ENCODE results near the gene MOB3B. TPM values are rescaled to one million over a fixed set of nuclear protein-coding genes. Genes with fewer than 3 reads are reported as not detected.

MOB3B gene
- total and polyA plus RNA-seq, 10 of the 15 experiments (the other 5 are each of a cell fraction or from before 2014, with no cell fraction given): 0.44 to 2.7 (median 0.91) TPM

- peak overlapping the region; percentile 69 for H3K9ac ChIP-seq (ENCODE audit: control insufficient read depth, insufficient read depth, low read length)
- WGBS (ENCODE audit: insufficient coverage, insufficient replicate concordance, low lambda C conversion rate, missing lambda C conversion rate): 4% methylated on average over 6 of the region's 6 CpGs
- H2AFZ ChIP-seq (ENCODE audit: control insufficient read depth, low read depth, low read length): peak overlapping the region; percentile 98
- peak overlapping the region; percentile 70 for H3K4me2 ChIP-seq (ENCODE audit: control insufficient read depth, insufficient read depth)
- DNase-seq (ENCODE audit: low read depth, low spot score) (no peak), FAIRE-seq (peak; percentile 87), ATAC-seq (peak; percentile 61)
- BruUV-seq (replicated peaks): TSS peak; percentile 82
- POLR2A ChIA-PET: interaction anchor here (0.8 to 1.6 kb wide), 4 partner anchors 8 to 194 kb away, joined by 3 to 4 read pairs (median 3); no protein-coding TSS in a partner anchor
- H3K4me3 ChIP-seq: peak overlapping the region; percentile 94
- peaks cover 4% of the 10 kb centered on the region; the same call in 1 of the 2 replicates for H3K4me1 ChIP-seq (ENCODE audit: control insufficient read depth, insufficient read depth, low read length)
- H3K27ac ChIP-seq (ENCODE audit: control insufficient read depth, insufficient read depth): peak overlapping the region; percentile 74
- no peaks in the 10 kb centered on the region for H4K20me1 ChIP-seq (ENCODE audit: control insufficient read depth, insufficient read depth)
- TF ChIP-seq PAX5 (IDR thresholded peaks at IDR 0.05; ENCODE audit: borderline replicate concordance, low read depth, low read length) (no peak), SMAD1 (IDR thresholded peaks at IDR 0.05; ENCODE audit: low read depth, partially characterized antibody) (no peak), CREB1 (IDR thresholded peaks at IDR 0.05; ENCODE audit: low read depth) (peak; percentile 56; the same call in 1 of the 2 replicates), POU2F2 (IDR thresholded peaks at IDR 0.05; ENCODE audit: borderline replicate concordance, low read depth, low read length) (no peak), CEBPB (IDR thresholded peaks at IDR 0.05; ENCODE audit: borderline replicate concordance in 1 of 2, low read depth in 2 of 2, low read length in 2 of 2) (no peak), PML (IDR thresholded peaks at IDR 0.05; ENCODE audit: low read length) (0 out of 2 replicates have a peak, but pooled peaks have one; percentile 42), BHLHE40 (IDR thresholded peaks at IDR 0.05; ENCODE audit: borderline replicate concordance in 1 of 2, low read depth in 2 of 2, low read length in 1 of 2) (no peak; a peak in 1 of 4 replicates), CBX3 (IDR thresholded peaks at IDR 0.05; ENCODE audit: borderline replicate concordance, low read depth) (no peak), PKNOX1 (IDR thresholded peaks at IDR 0.05) (0 out of 2 replicates have a peak, but pooled peaks have one; percentile 16), RELA (IDR thresholded peaks at IDR 0.05; ENCODE audit: borderline replicate concordance, partially characterized antibody) (no peak), TAF1 (IDR thresholded peaks at IDR 0.05; ENCODE audit: borderline replicate concordance, low read depth, low read length) (0 out of 2 replicates have a peak, but pooled peaks have one; percentile 11), KLF5 (IDR thresholded peaks at IDR 0.05; ENCODE audit: partially characterized antibody) (no peak), ZBTB11 (CRISPR knock-in tag; IDR thresholded peaks at IDR 0.05) (0 out of 2 replicates have a peak, but pooled peaks have one; percentile 2)
- SMC1A ChIA-PET (ENCODE audit: uncharacterized antibody, unreplicated experiment): interaction anchor here (1.0 to 2.6 kb wide), 2 partner anchors 11 to 27 kb away, joined by 3 to 15 read pairs; no protein-coding TSS in a partner anchor
- in situ Hi-C loops (cut with MboI) (no loop called here), intact Hi-C loops (cut with micrococcal nuclease; ENCODE audit: unreplicated experiment) (no loop called here)
- no peaks in the 10 kb centered on the region for H3K79me2 ChIP-seq (ENCODE audit: control insufficient read depth, insufficient read depth, low read length)
- RAD21 ChIA-PET (ENCODE audit: unreplicated experiment): interaction anchor here (1.5 kb wide), 1 partner anchor 34 kb away, joined by 4 read pairs; no protein-coding TSS in a partner anchor
- H3K27me3 ChIP-seq (replicated peaks in 1 of 2; ENCODE audit: control insufficient read depth in 2 of 2, insufficient read depth in 2 of 2, low read length in 1 of 2): no peaks in the 10 kb centered on the region
- CTCF ChIA-PET: interaction anchor here (1.0 kb wide), 1 partner anchor 33 kb away, joined by 4 read pairs; no protein-coding TSS in a partner anchor
- no peaks in the 10 kb centered on the region for H3K9me3 ChIP-seq (replicated peaks; ENCODE audit: control insufficient read depth, insufficient read depth, low read length)
- H3K36me3 ChIP-seq (ENCODE audit: control insufficient read depth in 2 of 2, insufficient read depth in 2 of 2, low read length in 1 of 2): no peaks in the 10 kb centered on the region
Observed at GRCh38 chr9:27572566-27572917, 42.9 kb upstream of the MOB3B start.

All from GM12878 (cell line).